ENCODE data around the gene RBFA.

RBFA gene

GRCh38 chr18:80070825-80071224 is 36.6 kb downstream of the RBFA start:
- no peak for DNase-seq (ENCODE audit: low read depth in 4 of 4, low spot score in 1 of 4)

- no peak for DNase-seq (ENCODE audit: low read depth in 4 of 4, low spot score in 1 of 4)
Measured at GRCh38 chr18:80074183-80074582, 39.9 kb downstream of the RBFA start.

- DNase-seq (ENCODE audit: low read depth in 4 of 4, low spot score in 1 of 4), result no peak
Measured at GRCh38 chr18:80074697-80075096, 40.5 kb downstream of the RBFA start.

- DNase-seq (ENCODE audit: low read depth in 4 of 4, low spot score in 1 of 4), result no peak
Measured at GRCh38 chr18:80075940-80076339, 41.7 kb downstream of the RBFA start.

- DNase-seq (ENCODE audit: low read depth in 4 of 4, low spot score in 1 of 4), result no peak
Measured at GRCh38 chr18:80076379-80076778, 42.1 kb downstream of the RBFA start.

GRCh38 chr18:80077873-80078272 is 43.6 kb downstream of the RBFA start:
- DNase-seq (ENCODE audit: low read depth in 4 of 4, low spot score in 1 of 4), result no peak
